Dorsolateral prefrontal cortex (tissue), 118 donors: ENCODE results near the gene UPK3B. TPM values are rescaled to one million over a fixed set of nuclear protein-coding genes. Genes with fewer than 3 reads are reported as not detected.

Experiments used
- total RNA-seq, 120 experiments: library from RNA; stranded (reverse); gene quantifications; one replicate each; pipeline versions ENCODE4 v1.2.3 to v1.2.4, GENCODE V29; 2022

UPK3B gene
- total RNA-seq, 120 experiments from 2014 or later: 0.50 to 8.0 (median 2.4) TPM; not detected in 1

Other genes starting within 250 kb of the UPK3B start
- gene HSPB1, start 207.9 kb upstream of the UPK3B start, total RNA-seq: 1,000 to 10,000 TPM in 8 of 120 experiments, 100 to 1,000 TPM in 110, 10 to 100 TPM in 2; 98.5 to 2,404 (median 228) TPM
- gene YWHAG, start 151.6 kb upstream of the UPK3B start, total RNA-seq: 100 to 1,000 TPM; 221 to 937 (median 675) TPM
- gene SSC4D, start 100.9 kb upstream of the UPK3B start, total RNA-seq: 1 to 10 TPM in 93 of 120 experiments, under 1 TPM in 27; 0.35 to 3.7 (median 1.3) TPM
- 10 to 100 TPM in 20 of 120 experiments, 1 to 10 TPM in 80, under 1 TPM in 17, not detected in 3; 0.43 to 21.9 (median 2.7) TPM for gene ZP3, start 85.6 kb upstream of the UPK3B start, total RNA-seq
- 10 to 100 TPM in 119 of 120 experiments, 1 to 10 TPM in 1; 9.7 to 39.2 (median 19.3) TPM for gene DTX2, start 48.8 kb upstream of the UPK3B start, total RNA-seq
- gene SPDYE16, start 32.7 kb downstream of the UPK3B start, total RNA-seq: 1 to 10 TPM in 51 of 120 experiments, under 1 TPM in 53, not detected in 16; 0.22 to 3.6 (median 0.98) TPM
- 10 to 100 TPM in 118 of 120 experiments, 1 to 10 TPM in 2; 8.2 to 28.9 (median 18.4) TPM for gene POMZP3, start 116.7 kb downstream of the UPK3B start, total RNA-seq